ENCODE measurements around the gene CPNE5. TPM values are rescaled to one million over a fixed set of nuclear protein-coding genes. Genes with fewer than 3 reads are reported as not detected.

The CPNE5 gene
- total and polyA plus RNA-seq, 2 experiments from 2014 or later: 0.30 to 1.2 TPM

DNA sequence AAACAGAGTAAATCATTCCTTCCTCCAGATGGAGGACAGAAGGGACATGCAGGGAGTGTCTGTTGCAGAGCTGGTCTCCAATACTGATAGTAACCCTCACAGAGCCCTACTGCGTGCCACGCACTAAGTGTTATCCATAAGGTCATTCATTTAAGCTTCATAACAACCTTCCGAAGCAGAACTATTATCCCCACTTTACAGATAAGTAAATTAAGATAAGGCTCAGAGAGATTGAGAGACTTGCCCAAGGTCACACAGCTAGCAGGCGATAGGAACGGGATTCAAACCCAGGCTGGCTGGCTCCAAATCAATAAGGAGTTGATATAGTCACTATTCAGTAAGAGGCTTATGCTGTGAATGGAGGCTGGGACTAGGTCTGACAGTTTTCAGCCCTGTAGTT, 30.6 kb downstream of the CPNE5 start:
- Histone ChIP-seq H3K4me1 (ENCODE audit: insufficient read depth) (no peaks in the 10 kb centered on the region), H3K4me3 (no peak overlapping the region), H3K27me3 (no peaks in the 10 kb centered on the region), H2AFZ (no peak overlapping the region), H4K20me1 (ENCODE audit: insufficient read depth, poor library complexity, severe bottlenecking) (no peaks in the 10 kb centered on the region), H3K36me3 (replicated peaks; ENCODE audit: insufficient read depth, low read depth) (no peaks in the 10 kb centered on the region), H3K79me2 (no peaks in the 10 kb centered on the region), H3K4me2 (no peak overlapping the region), H3K9me3 (ENCODE audit: low read depth) (no peaks in the 10 kb centered on the region), H3K27ac (no peak overlapping the region), H3K9me2 (replicated peaks; ENCODE audit: insufficient read depth) (no peaks in the 10 kb centered on the region)
- TF ChIP-seq EZH2phosphoT487 (IDR thresholded peaks at IDR 0.05; ENCODE audit: low read depth, severe bottlenecking, unreplicated experiment) (no peak), EZH2 (IDR thresholded peaks at IDR 0.05; ENCODE audit: borderline replicate concordance) (no peak)
- TF ChIP-seq, protein P1, sequence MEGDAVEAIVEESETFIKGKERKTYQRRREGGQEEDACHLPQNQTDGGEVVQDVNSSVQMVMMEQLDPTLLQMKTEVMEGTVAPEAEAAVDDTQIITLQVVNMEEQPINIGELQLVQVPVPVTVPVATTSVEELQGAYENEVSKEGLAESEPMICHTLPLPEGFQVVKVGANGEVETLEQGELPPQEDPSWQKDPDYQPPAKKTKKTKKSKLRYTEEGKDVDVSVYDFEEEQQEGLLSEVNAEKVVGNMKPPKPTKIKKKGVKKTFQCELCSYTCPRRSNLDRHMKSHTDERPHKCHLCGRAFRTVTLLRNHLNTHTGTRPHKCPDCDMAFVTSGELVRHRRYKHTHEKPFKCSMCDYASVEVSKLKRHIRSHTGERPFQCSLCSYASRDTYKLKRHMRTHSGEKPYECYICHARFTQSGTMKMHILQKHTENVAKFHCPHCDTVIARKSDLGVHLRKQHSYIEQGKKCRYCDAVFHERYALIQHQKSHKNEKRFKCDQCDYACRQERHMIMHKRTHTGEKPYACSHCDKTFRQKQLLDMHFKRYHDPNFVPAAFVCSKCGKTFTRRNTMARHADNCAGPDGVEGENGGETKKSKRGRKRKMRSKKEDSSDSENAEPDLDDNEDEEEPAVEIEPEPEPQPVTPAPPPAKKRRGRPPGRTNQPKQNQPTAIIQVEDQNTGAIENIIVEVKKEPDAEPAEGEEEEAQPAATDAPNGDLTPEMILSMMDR (IDR thresholded peaks at IDR 0.05; ENCODE audit: poor library complexity): no peak
- DNase-seq (ENCODE audit: low spot score): no peak
- WGBS (ENCODE audit: low lambda C conversion rate, missing lambda C conversion rate): 63% methylated on average over 5 of the region's 5 CpGs

DNA sequence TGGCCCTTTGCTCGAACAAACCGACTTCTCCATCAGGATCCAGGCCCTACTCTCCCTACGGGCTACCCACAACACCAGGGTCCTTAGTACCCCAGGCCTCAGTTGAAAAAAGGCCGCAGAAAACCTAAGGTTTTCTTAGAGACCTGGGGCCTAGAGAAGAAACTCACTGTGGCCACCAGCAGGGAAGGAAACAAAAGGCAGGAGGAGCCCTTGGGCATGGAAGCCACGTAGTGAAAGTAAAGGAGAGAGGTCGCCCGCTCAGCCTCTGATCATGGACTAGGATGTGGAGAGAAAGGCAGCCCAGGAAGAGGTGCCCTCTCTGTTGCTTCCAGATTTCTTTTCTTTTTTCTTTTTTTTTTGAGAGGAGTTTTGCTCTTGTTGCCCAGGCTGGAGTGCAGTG, 31.5 kb downstream of the CPNE5 start:
- DNase-seq (ENCODE audit: low spot score): no peak
- no peaks in the 10 kb centered on the region for H3K4me1 ChIP-seq (ENCODE audit: insufficient read depth)
- no peaks in the 10 kb centered on the region for H3K9me2 ChIP-seq (replicated peaks; ENCODE audit: insufficient read depth)
- no peaks in the 10 kb centered on the region for H3K79me2 ChIP-seq
- H3K27ac ChIP-seq: no peak overlapping the region
- H3K4me3 ChIP-seq: no peak overlapping the region
- no peak overlapping the region for H2AFZ ChIP-seq
- H3K36me3 ChIP-seq (replicated peaks; ENCODE audit: insufficient read depth, low read depth): no peaks in the 10 kb centered on the region
- no peaks in the 10 kb centered on the region for H4K20me1 ChIP-seq (ENCODE audit: insufficient read depth, poor library complexity, severe bottlenecking)
- no peak overlapping the region for H3K4me2 ChIP-seq
- TF ChIP-seq EZH2 (IDR thresholded peaks at IDR 0.05; ENCODE audit: borderline replicate concordance): no peak
- TF ChIP-seq EZH2phosphoT487 (IDR thresholded peaks at IDR 0.05; ENCODE audit: low read depth, severe bottlenecking, unreplicated experiment): no peak
- TF ChIP-seq, protein P1 (IDR thresholded peaks at IDR 0.05; ENCODE audit: poor library complexity): no peak
- no peaks in the 10 kb centered on the region for H3K9me3 ChIP-seq (ENCODE audit: low read depth)
- WGBS (ENCODE audit: low lambda C conversion rate, missing lambda C conversion rate): 89% methylated on average over 7 of the region's 7 CpGs
- no peaks in the 10 kb centered on the region for H3K27me3 ChIP-seq

DNA sequence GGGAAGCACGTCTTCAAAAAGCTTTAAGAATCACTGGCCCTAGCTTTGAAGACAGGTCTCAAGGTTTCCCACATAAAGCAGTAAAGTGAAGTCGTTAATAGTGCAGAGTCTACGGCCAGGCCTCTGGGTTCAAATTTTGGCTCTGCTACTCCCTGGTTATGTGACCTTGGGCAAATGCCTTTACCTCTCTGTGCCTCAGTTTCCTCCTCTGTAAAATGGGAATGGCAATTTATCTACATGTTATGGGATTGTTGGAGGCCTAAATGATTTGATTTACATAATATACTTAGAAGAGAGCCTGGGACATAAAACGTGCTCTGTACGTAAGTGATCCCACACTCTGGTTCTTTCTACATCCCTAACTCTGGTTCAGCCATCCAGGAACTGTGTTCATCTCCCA, 32.1 kb downstream of the CPNE5 start:
- no peaks in the 10 kb centered on the region for H3K36me3 ChIP-seq (replicated peaks; ENCODE audit: insufficient read depth, low read depth)
- no peak for TF ChIP-seq EZH2phosphoT487 (IDR thresholded peaks at IDR 0.05; ENCODE audit: low read depth, severe bottlenecking, unreplicated experiment)
- TF ChIP-seq, protein P1 (IDR thresholded peaks at IDR 0.05; ENCODE audit: poor library complexity): no peak
- no peak for TF ChIP-seq EZH2 (IDR thresholded peaks at IDR 0.05; ENCODE audit: borderline replicate concordance)
- no peaks in the 10 kb centered on the region for H3K9me3 ChIP-seq (ENCODE audit: low read depth)
- no peak overlapping the region for H2AFZ ChIP-seq
- no peaks in the 10 kb centered on the region for H4K20me1 ChIP-seq (ENCODE audit: insufficient read depth, poor library complexity, severe bottlenecking)
- no peak for DNase-seq (ENCODE audit: low spot score)
- WGBS (ENCODE audit: low lambda C conversion rate, missing lambda C conversion rate): 65% methylated on average over 5 of the region's 5 CpGs
- no peaks in the 10 kb centered on the region for H3K27me3 ChIP-seq
- no peak overlapping the region for H3K4me2 ChIP-seq
- no peaks in the 10 kb centered on the region for H3K4me1 ChIP-seq (ENCODE audit: insufficient read depth)
- no peak overlapping the region for H3K4me3 ChIP-seq
- H3K9me2 ChIP-seq (replicated peaks; ENCODE audit: insufficient read depth): no peaks in the 10 kb centered on the region
- H3K79me2 ChIP-seq: no peaks in the 10 kb centered on the region
- H3K27ac ChIP-seq: no peak overlapping the region

DNA sequence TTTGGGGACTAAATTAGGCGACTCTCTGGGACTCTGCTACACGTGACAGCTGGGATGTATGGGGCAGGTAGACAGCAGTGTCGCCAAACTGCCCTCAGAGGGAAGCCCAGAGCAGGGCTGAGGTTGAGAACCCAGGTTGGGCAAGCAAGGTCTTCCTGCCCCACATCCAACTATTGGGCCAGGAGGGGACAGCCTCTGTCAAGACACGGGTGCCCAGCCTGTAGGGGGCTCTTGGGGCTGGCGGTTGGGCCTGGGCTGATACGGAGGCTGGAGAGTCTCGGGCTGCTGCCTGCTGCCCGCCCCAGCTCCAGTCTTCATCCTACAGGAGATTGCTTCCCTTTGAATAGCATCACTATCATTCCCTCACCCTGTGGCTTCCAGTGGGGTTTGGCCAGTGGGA, 33.3 kb downstream of the CPNE5 start:
- Histone ChIP-seq H2AFZ (no peak overlapping the region), H3K79me2 (no peaks in the 10 kb centered on the region), H3K27me3 (no peaks in the 10 kb centered on the region), H3K4me2 (no peak overlapping the region), H4K20me1 (ENCODE audit: insufficient read depth, poor library complexity, severe bottlenecking) (no peaks in the 10 kb centered on the region), H3K27ac (no peak overlapping the region), H3K4me3 (no peak overlapping the region), H3K9me3 (ENCODE audit: low read depth) (no peaks in the 10 kb centered on the region), H3K4me1 (ENCODE audit: insufficient read depth) (peaks cover under 1% of the 10 kb centered on the region), H3K9me2 (replicated peaks; ENCODE audit: insufficient read depth) (no peaks in the 10 kb centered on the region), H3K36me3 (replicated peaks; ENCODE audit: insufficient read depth, low read depth) (no peaks in the 10 kb centered on the region)
- WGBS (ENCODE audit: low lambda C conversion rate, missing lambda C conversion rate): 69% methylated on average over 8 of the region's 8 CpGs
- TF ChIP-seq EZH2 (IDR thresholded peaks at IDR 0.05; ENCODE audit: borderline replicate concordance) (no peak), EZH2phosphoT487 (IDR thresholded peaks at IDR 0.05; ENCODE audit: low read depth, severe bottlenecking, unreplicated experiment) (no peak)
- TF ChIP-seq, protein P1 (IDR thresholded peaks at IDR 0.05; ENCODE audit: poor library complexity): no peak
- no peak for DNase-seq (ENCODE audit: low spot score)
